Colonic mucosa (tissue), 4 donors: ENCODE results near the gene LIPK. TPM values are rescaled to one million over a fixed set of nuclear protein-coding genes. Genes with fewer than 3 reads are reported as not detected.

Experiments
- DNase-seq: peaks from one replicate; pipeline ENCODE4 v3.0.0-alpha.2; 2020
- H3K27ac ChIP-seq: fragments of 200-600 bp; one replicate; pipeline ENCODE4 v1.8.0; 2021
- H3K27me3 ChIP-seq: fragments of 200-600 bp; one replicate; pipeline ENCODE4 v1.8.0; 2021
- H3K36me3 ChIP-seq: fragments of 200-600 bp; one replicate; pipeline ENCODE4 v1.8.0; 2021
- H3K4me1 ChIP-seq: fragments of 200-600 bp; one replicate; pipeline ENCODE4 v1.8.0; 2021; ENCODE audit warnings: mild to moderate bottlenecking
- H3K4me3 ChIP-seq: fragments of 200-600 bp; one replicate; pipeline ENCODE4 v1.8.0; 2021
- H3K9ac ChIP-seq, 2 donors: one replicate each; pipeline ENCODE4 v1.7.0; 2013; ENCODE audit warnings: control low read depth in 2 of 2, low read depth in 2 of 2, low read length in 2 of 2
- H3K9me3 ChIP-seq: fragments of 200-600 bp; one replicate; pipeline ENCODE4 v1.8.0; 2021
- CTCF ChIP-seq: fragments of 200-600 bp; IDR thresholded peaks from one replicate; pipeline ENCODE4 v1.8.0; 2022; ENCODE audit warnings: antibody characterized with exemption, mild to moderate bottlenecking
- intact Hi-C: fragments of 100-400 bp; cut with DNase I; formaldehyde crosslinking; loops from one replicate; pipeline ENCODE4 v1.14.1; 2022
- total RNA-seq, 2 donors: library from RNA; stranded (reverse); fragmentation: NEBNext Ultra II Directional in 1 of 2; extraction: Animal tissue kit (Norgen Biotek cat#: 25700) in 1 of 2; gene quantifications; one replicate each; pipeline ENCODE4 v1.2.1, GENCODE V29; 2021
- donor health status: healthy.
- donor health status: DM: no; HTN: no; CAD: no.
- donor health status: DM: no; HTN: no; CAD: no.

The LIPK gene
- total RNA-seq, 2 donors from 2014 or later, result not detected

GRCh38 chr10:88676283-88677060, 29.6 kb upstream of the LIPK start:
- intact Hi-C loops, result no loop called here
- Histone ChIP-seq H3K4me1 (no peaks in the 10 kb centered on the region), H3K27me3 (no peaks in the 10 kb centered on the region), H3K27ac (no peak overlapping the region), H3K9ac (no peak overlapping the region), H3K36me3 (no peaks in the 10 kb centered on the region), H3K9me3 (no peaks in the 10 kb centered on the region), H3K4me3 (no peak overlapping the region)
- TF ChIP-seq CTCF, result no peak
- DNase-seq, result no peak

- TF ChIP-seq CTCF, result no peak
- no peaks in the 10 kb centered on the region for H3K27me3 ChIP-seq
- intact Hi-C loops, result no loop called here
- H3K9me3 ChIP-seq, result no peaks in the 10 kb centered on the region
- H3K4me3 ChIP-seq, result no peak overlapping the region
- H3K27ac ChIP-seq, result no peak overlapping the region
- no peak overlapping the region for H3K9ac ChIP-seq
- no peaks in the 10 kb centered on the region for H3K4me1 ChIP-seq
- H3K36me3 ChIP-seq, result no peaks in the 10 kb centered on the region
- no peak for DNase-seq
Measured at GRCh38 chr10:88680958-88681357, 25.1 kb upstream of the LIPK start.

GRCh38 chr10:88682491-88682890, 23.6 kb upstream of the LIPK start:
- no peak for DNase-seq
- TF ChIP-seq CTCF, result no peak
- Histone ChIP-seq H3K27me3 (no peaks in the 10 kb centered on the region), H3K27ac (no peak overlapping the region), H3K4me3 (no peak overlapping the region), H3K4me1 (no peaks in the 10 kb centered on the region), H3K9ac (no peak overlapping the region), H3K36me3 (no peaks in the 10 kb centered on the region), H3K9me3 (no peaks in the 10 kb centered on the region)
- intact Hi-C loops, result no loop called here

DNA sequence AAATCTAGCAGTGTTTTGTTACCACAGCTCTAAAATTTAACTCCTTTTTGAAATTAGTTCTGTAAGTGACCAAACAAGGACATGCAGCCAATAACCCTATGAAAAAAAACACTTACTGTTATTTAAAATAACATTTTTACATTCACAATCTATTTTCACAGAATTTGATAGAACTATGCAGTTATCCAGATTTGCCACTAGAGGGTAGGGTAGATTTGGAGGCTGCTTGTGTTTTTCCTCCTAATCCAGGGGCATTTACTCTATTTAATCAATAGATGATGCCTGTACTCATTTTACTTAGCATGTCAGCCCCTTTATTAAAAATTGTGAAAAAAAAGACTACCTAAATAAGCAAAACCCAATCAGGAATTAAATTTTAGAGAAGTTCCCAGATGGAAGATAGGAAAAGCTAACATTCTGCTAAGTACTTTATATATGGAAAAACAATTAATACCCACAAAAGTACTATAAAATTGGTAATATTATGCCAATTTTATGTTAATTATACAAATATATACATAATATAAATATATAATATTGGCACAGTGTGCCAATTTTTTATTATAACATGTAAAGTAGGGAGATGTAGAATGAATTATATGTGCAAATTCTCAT, 18.1 kb upstream of the LIPK start:
- intact Hi-C loops, result loop anchor here (5.0 kb wide), 1 partner anchor 119 kb away; no protein-coding TSS in a partner anchor
- Histone ChIP-seq H3K36me3 (no peaks in the 10 kb centered on the region), H3K27ac (no peak overlapping the region), H3K9ac (no peak overlapping the region), H3K4me1 (no peaks in the 10 kb centered on the region), H3K27me3 (no peaks in the 10 kb centered on the region), H3K9me3 (no peaks in the 10 kb centered on the region), H3K4me3 (no peak overlapping the region)
- DNase-seq, result no peak
- TF ChIP-seq CTCF, result peak; percentile 74

GRCh38 chr10:88689366-88689765, 16.7 kb upstream of the LIPK start:
- Histone ChIP-seq H3K9me3 (no peaks in the 10 kb centered on the region), H3K4me1 (no peaks in the 10 kb centered on the region), H3K36me3 (no peaks in the 10 kb centered on the region), H3K4me3 (no peak overlapping the region), H3K27ac (no peak overlapping the region), H3K27me3 (no peaks in the 10 kb centered on the region), H3K9ac (no peak overlapping the region)
- no peak for DNase-seq
- intact Hi-C loops, result loop anchor here (5.0 kb wide), 1 partner anchor 118 kb away; no protein-coding TSS in a partner anchor
- no peak for TF ChIP-seq CTCF
